Inflammatory macrophage treated with lipopolysaccharide for 1 hour (primary cell): ENCODE measurements around the gene DLST.

Experiments
- DNase-seq, 2 donors: peaks; one replicate each; pipeline ENCODE4 v3.0.0-alpha.2; 2020 to 2022

DLST gene

GRCh38 chr14:74860899-74861733 lies 20.6 kb upstream of the DLST start:
- DNase-seq, result peak; percentile 67 to 99

- no peak for DNase-seq
Measured at GRCh38 chr14:74861734-74862090, 20.0 kb upstream of the DLST start.

DNA sequence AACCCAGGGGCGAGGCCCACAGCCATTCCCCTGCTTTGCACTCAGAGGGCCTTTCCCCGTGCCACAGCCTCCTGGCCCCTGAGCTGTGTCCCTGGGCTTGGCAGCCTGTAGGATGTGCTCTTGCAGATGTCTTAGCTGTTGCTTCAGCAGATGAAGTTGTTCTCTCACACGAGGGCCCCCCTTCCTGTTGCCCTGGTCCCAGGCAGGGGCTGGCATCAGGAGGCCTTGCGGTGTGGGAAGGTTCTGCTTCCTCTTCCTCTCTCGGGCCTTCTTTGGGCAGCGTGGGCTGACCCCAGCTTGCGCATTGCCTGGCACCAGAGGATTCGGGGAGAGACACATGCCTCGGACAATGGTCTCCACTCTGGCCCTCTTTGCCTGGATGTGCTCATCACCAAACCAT lies 18.4 kb upstream of the DLST start:
- peak; percentile 84 to 93 for DNase-seq

DNA sequence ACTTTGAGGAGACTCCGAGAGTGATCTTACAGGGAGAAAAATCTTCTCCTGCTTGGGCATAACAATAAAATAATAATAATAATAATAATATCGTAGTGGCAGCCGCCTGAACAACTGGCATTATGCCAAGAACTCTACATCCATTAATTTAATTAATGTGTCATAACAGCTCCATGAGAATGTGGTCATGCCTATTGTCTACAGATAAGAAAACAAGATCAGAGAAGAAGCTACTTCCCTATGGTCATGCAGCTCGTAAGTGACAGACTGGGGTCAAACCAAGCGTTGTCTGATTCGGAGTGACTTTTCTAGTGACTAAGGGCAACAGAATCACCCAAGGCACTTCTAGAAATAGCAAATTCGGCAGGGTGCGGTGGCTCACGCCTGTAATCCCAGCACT lies 17.5 kb upstream of the DLST start:
- DNase-seq, result peak in 1 of 2 donors; percentile 21

GRCh38 chr14:74865156-74865555 lies 16.6 kb upstream of the DLST start:
- DNase-seq, result no peak

GRCh38 chr14:74866708-74867389 lies 14.9 kb upstream of the DLST start:
- DNase-seq, result no peak

DNA sequence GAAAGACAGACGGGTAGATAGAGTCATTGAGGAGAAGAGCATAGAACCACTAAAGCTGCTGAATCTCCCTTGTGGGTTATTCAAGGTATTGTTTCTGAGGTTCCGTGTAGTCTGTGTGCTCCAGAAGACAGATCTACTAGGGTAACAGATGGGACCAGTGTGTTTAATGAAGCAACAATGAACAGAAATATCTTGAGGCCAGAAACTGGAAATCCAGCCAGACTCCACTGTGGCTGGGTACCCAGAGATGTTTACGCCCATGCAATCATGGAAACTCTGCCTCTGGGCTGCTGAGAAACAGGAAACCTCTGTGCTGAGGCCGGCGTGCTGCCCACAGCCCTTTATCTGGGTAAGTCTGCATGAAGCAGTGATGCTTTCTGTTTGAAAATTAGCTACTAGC lies 14.0 kb upstream of the DLST start:
- peak; percentile 68 to 69 for DNase-seq

GRCh38 chr14:74868739-74869138 lies 13.0 kb upstream of the DLST start:
- no peak for DNase-seq

DNA sequence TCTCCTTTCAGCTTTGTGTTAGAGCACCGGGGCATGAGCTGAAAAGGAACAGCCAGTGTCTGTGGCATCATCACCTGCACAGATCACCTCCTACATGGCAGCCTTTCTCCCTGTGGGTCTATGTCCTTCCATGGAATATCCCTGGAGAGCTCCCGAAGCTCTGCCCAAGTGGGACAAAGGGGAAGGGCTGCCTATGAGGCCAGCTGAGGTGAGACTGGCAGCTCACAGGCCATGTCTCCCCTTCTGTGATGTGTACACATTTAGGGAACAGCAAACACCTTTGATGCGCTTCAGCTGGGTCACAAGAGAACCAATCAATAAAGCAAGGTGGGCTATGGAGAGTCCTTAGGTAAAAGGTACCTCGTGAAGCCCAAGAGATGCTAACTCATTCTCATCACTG lies 9.9 kb upstream of the DLST start:
- no peak for DNase-seq

DNA sequence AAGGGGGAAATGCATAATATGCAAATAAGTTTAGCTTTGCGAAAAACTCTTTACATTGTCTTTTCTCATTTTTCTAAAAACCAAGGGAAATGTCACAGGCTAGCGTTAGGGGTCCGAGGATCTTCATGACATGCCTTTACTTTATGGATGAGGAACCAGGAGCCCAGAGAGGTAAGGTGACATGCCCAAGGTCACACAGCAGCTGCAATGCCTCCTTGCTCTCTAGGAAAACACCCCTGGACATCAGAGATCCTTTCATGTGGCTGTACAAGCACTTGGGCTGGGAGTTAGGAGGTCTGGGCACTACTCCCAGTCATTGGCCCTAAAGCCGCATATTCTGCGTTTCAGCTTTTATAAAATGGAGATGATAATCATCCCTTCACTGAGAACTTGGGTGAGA lies 6.5 kb upstream of the DLST start:
- DNase-seq, result no peak

GRCh38 chr14:74875941-74876913 lies 5.5 kb upstream of the DLST start, which contains the start of gene PROX2:
TSS of gene PROX2 (minus strand) at chr14:74876145. CDS start at chr14:74863834, 12,311 bp downstream.
- peak; percentile 51 to 60 for DNase-seq

DNA sequence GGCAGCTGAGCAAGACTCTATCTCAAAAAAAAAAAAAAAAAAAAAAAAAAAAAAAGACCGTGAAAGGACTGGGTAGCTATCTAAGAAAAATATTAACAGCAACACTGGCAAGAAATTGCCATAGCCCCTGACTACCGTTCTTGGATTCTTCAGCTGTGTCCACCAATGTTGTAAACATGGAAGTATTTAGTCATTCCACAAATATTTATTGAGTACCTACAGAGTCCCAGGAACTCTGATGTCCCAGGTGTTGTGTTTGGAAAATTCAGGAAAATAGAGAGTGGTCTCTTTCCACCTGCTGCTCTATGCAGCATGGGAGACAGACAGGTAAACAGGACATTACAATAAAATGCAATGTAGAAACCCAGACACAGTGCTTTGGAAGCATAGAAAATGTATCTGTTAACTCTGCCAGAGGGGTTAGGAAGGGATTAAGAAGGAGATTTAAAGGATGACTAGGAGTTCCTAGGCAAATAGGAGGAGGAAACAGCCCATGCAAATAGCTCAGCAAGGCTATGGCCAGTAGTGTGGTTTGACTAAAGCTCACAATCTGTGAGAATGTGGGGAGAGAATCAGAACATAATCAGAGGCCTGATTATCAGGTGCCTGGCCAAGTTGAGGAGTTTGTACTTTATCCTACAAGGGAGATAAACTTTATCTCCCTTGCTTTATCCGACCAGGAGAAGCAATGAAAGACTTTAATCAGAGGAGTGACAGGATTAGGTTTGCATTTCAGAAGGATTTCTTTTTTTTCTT lies 2.1 kb upstream of the DLST start:
- no peak for DNase-seq

GRCh38 chr14:74882103-74882920 lies 596 bp downstream of the DLST start:
- DNase-seq, result peak; percentile 61 to 75

DNA sequence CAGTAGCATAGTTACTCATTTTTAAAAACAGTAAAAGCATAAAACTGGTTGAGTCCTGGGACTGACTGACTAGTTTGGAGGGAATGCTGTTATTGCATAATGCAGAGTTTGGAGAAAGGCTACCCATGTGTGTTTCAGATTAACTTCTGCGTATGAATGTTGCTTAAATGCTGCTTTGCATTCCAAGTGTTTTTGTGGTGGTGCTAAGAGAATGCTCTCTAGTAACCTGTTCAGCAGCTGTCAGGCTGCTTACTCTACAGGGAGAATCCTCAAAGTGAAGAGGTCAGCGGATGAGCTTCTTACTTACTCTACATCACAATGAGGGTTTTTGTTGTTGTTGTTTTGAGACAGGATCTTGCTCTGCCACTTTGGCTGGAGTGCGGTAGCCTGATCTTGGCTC lies 4.3 kb downstream of the DLST start:
- no peak for DNase-seq

DNA sequence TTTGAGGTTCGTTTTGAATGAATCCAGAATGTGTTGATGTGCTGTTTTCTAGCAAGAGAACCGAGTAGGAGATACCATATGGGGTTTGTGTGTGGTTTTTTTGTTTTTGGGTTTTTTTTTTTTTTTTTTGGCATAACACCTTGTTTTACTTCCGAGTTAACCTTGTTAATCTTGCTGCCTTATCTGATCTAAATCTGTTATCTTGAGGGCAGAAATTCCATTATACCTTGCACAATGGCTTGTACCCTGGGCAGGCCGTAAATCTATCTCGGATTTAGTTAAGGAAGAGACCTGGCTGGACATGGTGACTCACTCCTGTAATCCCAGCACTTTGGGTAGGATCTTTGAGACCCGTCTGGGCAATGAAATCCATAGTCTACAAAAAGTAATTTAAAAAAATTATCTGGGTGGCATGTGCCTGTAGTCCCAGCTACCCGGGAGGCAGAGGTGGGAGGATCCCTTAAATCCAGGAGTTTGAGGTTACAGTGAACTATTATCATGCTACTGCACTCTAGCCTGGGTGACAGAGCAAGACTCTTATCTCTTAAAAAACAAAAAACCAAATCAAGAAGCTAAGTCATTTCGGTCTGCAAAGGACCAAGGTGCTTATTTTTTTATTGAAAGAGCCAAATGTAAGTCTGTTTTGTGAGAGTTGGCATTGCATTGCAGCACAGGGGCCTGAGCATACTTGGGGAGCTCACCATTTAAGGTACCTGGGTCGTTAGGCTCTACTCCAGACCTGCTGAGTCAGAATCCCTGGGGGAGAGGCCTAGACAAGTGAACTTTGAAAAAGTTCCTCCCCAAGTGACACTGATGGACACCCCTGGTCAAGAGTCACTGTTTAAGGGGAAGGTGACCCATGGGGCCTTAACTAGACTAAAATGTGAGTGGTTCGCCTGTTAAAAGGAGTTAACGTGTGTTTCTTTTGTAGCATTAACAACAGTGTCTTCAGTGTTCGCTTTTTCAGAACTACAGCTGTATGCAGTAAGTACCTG lies 6.7 kb downstream of the DLST start:
- DNase-seq, result no peak

DNA sequence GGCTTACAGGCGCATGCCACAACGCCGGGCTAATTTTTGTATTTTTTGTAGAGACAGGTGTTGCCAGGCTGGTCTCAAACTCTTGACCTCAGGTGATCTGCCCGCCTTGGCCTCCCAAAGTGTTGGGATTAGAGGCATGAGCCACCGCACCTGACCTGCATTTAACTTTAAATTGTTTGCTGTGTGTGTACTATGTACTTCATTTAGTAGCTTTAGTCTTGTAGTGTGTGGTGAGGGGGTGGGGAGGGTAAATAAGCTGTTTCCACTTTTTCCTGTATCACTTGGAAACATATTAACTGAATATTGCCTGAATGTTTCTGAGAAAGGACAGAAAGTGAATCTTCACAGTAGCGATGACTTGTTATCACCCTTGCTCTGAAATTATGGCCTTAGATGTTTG lies 8.5 kb downstream of the DLST start:
- no peak for DNase-seq

- peak in 1 of 2 donors; percentile 47 for DNase-seq
Measured at GRCh38 chr14:74891870-74892269, 10.2 kb downstream of the DLST start.

DNA sequence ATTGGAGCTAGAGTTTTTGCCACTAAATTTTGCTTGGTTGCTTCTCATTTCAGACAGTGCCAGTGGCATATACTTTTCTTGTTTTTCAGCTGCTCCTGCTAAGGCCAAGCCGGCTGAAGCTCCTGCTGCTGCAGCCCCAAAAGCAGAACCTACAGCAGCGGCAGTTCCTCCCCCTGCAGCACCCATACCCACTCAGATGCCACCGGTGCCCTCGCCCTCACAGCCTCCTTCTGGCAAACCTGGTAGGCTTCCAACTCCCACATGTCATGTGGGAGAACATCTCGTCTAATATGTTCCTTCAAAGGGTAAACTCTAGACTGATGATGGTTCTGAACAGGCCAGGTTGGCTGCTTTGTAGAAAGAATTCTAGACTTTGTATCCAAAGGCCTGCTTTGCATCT lies 11.0 kb downstream of the DLST start:
- DNase-seq, result peak in 1 of 2 donors; percentile 14

- DNase-seq, result peak; percentile 60 to 68
Measured at GRCh38 chr14:74893614-74894091, 11.9 kb downstream of the DLST start.

GRCh38 chr14:74896400-74896799 lies 14.7 kb downstream of the DLST start:
- DNase-seq, result no peak
